DND-41 (cell line): ENCODE results near the gene GSN.

Experiments
- CTCF ChIP-seq: IDR thresholded peaks from 2 replicates; pipeline ENCODE4 v1.5.1; 2012; ENCODE audit warnings: borderline replicate concordance, low read length, moderate library complexity, mild to moderate bottlenecking; ENCODE audit not compliant: poor library complexity, severe bottlenecking; ENCODE audit errors: extremely low read depth
- EZH2 ChIP-seq: IDR thresholded peaks from 3 replicates; pipeline ENCODE4 v1.6.1; 2012; ENCODE audit warnings: borderline replicate concordance, low read depth, mild to moderate bottlenecking, moderate library complexity, low read length, inconsistent platforms; ENCODE audit not compliant: severe bottlenecking

GRCh38 chr9:121380846-121381245 is 112.9 kb downstream of the GSN start:
- TF ChIP-seq CTCF = no peak
- TF ChIP-seq EZH2 = no peak
